ENCODE measurements around the gene PIP4K2A.

The PIP4K2A gene

DNA sequence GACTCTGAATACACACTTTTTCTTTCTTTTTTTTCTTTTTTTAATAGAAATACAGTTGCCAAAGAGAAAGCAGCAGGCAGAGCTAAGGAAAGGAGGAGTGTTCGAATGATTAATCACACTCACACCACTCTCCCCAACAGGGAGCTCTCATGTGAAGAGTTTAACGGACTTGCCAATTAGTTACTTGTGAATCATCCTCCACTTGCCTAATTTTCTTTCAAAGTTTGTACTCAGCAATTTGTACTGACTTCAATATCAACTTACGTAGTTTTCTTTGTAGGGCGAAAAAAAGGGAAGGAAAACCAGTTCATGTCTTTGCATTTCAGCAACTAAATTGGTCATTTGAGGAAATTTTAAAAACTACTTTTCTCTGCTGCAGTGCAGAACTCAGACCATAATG is 109.2 kb downstream of the PIP4K2A start:
- in situ Hi-C loops (cut with MboI; ENCODE audit: low sequenced_read_pairs): no loop called here
- DNase-seq (ENCODE audit: low spot score in 2 of 2): no peak

DNA sequence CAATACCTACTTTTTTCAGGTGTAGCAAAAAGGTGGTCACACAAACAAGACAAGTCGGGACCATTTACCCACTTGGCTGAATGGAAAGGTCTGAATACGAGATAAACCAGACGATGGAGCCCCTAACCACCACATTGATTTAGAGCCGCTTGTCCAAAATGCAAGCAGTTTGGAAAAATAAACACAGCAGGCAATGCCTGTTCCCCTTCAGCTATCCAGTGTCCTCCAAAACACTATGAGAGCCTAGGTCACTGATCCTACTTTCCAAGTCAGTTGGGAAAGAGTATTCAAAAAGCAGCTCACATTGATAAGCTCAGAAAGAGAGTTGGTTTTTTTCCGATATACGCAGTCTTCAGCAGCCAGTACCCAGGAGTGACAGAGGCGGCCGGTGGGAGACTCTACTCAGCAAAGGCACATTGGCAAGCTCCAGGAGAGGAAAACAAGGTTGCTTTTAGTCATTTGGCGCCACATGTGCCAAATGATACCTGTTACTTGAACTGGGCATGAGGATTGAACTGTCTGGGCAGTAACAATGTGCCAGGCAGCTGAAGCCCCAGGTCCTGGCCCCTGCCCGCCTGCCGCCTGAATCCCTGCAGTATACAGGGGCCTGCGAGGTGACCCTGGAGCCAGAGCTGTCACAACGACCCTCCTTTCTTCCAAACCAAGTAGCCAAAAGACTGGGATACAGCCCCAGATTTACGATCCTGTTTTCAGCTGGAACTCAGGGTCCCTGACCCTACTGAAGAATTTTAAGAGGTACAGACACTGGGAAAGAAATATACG is 109.8 kb downstream of the PIP4K2A start:
- no peak for DNase-seq (ENCODE audit: low spot score in 2 of 2)
- in situ Hi-C loops (cut with MboI; ENCODE audit: low sequenced_read_pairs): no loop called here
- Histone ChIP-seq H3K4me3 (no peak overlapping the region), H3K27me3 (ENCODE audit: low read depth) (no peaks in the 10 kb centered on the region), H3K36me3 (replicated peaks) (no peaks in the 10 kb centered on the region), H3K4me1 (no peaks in the 10 kb centered on the region), H3K9me3 (no peaks in the 10 kb centered on the region)

More for the DNA sequence above, 109.2 kb downstream of the PIP4K2A start:
- Histone ChIP-seq H3K4me1 (no peaks in the 10 kb centered on the region), H3K36me3 (replicated peaks) (no peaks in the 10 kb centered on the region), H3K27me3 (ENCODE audit: low read depth) (no peaks in the 10 kb centered on the region), H3K4me3 (no peak overlapping the region), H3K9me3 (no peaks in the 10 kb centered on the region)

- in situ Hi-C loops (cut with MboI; ENCODE audit: low sequenced_read_pairs): no loop called here
- Histone ChIP-seq H3K9me3 (no peaks in the 10 kb centered on the region), H3K4me1 (no peaks in the 10 kb centered on the region), H3K4me3 (no peak overlapping the region), H3K36me3 (replicated peaks) (no peaks in the 10 kb centered on the region), H3K27me3 (ENCODE audit: low read depth) (no peaks in the 10 kb centered on the region)
- no peak for DNase-seq (ENCODE audit: low spot score in 2 of 2)
Measured at GRCh38 chr10:22603581-22603980, 110.8 kb downstream of the PIP4K2A start.

DNA sequence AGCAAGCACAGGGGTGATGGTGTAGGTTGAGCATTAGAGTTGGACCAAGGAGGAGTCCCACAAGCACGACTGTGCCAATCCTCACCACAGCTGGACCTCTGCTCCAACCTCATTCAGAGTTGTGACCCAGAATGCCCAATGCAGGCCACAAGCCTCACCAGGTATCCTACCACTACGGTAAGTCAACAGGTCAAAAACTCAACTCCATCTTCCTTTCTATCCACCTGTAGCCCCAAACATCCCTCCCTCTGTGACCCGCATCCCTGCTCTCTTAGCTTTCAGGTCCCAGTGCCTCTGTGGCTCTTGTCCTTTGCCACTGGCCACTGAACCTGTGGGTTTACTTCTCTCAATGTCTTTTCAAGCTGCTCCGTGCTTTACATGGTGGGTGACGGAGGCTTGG is 112.8 kb downstream of the PIP4K2A start:
- H3K9me3 ChIP-seq: no peaks in the 10 kb centered on the region
- in situ Hi-C loops (cut with MboI; ENCODE audit: low sequenced_read_pairs): no loop called here
- H3K36me3 ChIP-seq (replicated peaks): no peaks in the 10 kb centered on the region
- no peak for DNase-seq (ENCODE audit: low spot score in 2 of 2)
- no peaks in the 10 kb centered on the region for H3K27me3 ChIP-seq (ENCODE audit: low read depth)
- no peaks in the 10 kb centered on the region for H3K4me1 ChIP-seq
- H3K4me3 ChIP-seq: no peak overlapping the region

DNA sequence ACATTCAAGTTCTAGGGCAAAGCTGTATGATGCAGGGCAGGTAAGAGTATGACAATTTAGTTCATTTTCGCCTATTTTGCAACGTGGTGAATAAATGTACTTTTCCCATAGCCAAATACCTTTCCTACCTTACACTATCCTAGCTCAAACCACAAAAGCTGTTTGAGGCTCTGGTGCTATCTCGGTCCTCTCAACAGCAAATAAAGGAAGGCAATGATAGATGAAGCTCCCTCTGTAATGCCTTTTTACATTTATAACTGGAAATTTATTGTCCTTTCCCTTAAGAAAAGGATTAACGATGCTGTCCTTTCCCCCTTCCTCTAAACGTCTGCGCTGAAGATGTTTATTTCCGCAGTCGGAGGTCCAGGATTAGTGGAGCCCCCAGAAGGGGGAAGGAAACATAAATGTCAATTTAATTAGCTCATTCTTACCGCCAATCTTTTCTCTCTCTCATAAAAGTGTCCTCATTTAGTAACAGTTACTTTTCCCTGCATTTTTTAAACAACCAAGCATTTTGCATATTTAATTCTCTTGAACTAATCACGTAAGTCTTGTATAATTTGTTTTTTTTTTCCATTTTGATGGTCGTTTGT is 114.6 kb downstream of the PIP4K2A start:
- Histone ChIP-seq H3K9me3 (no peaks in the 10 kb centered on the region), H3K36me3 (replicated peaks) (no peaks in the 10 kb centered on the region), H3K4me1 (no peaks in the 10 kb centered on the region), H3K4me3 (no peak overlapping the region), H3K27me3 (ENCODE audit: low read depth) (no peaks in the 10 kb centered on the region)
- in situ Hi-C loops (cut with MboI; ENCODE audit: low sequenced_read_pairs): loop anchor here (25.0 kb wide), 1 partner anchor 388 kb away; no protein-coding TSS in a partner anchor
- no peak for DNase-seq (ENCODE audit: low spot score in 2 of 2)

GRCh38 chr10:22599048-22599561 is 115.3 kb downstream of the PIP4K2A start:
- Histone ChIP-seq H3K9me3 (no peaks in the 10 kb centered on the region), H3K4me1 (no peaks in the 10 kb centered on the region), H3K4me3 (no peak overlapping the region), H3K36me3 (replicated peaks) (no peaks in the 10 kb centered on the region), H3K27me3 (ENCODE audit: low read depth) (no peaks in the 10 kb centered on the region)
- no peak for DNase-seq (ENCODE audit: low spot score in 2 of 2)
- in situ Hi-C loops (cut with MboI; ENCODE audit: low sequenced_read_pairs): loop anchor here (25.0 kb wide), 1 partner anchor 388 kb away; no protein-coding TSS in a partner anchor

- H3K9me3 ChIP-seq: no peaks in the 10 kb centered on the region
- DNase-seq (ENCODE audit: low spot score in 2 of 2): no peak
Measured at GRCh38 chr10:22598478-22598877, 115.9 kb downstream of the PIP4K2A start.

GRCh38 chr10:22597138-22597537 is 117.2 kb downstream of the PIP4K2A start:
- DNase-seq (ENCODE audit: low spot score in 2 of 2): no peak
- no peaks in the 10 kb centered on the region for H3K27me3 ChIP-seq (ENCODE audit: low read depth)
- no peaks in the 10 kb centered on the region for H3K9me3 ChIP-seq
- no peak overlapping the region for H3K4me3 ChIP-seq
- in situ Hi-C loops (cut with MboI; ENCODE audit: low sequenced_read_pairs): loop anchor here (25.0 kb wide), 1 partner anchor 390 kb away; no protein-coding TSS in a partner anchor
- no peaks in the 10 kb centered on the region for H3K4me1 ChIP-seq
- H3K36me3 ChIP-seq (replicated peaks): 0 out of 2 replicates have a peak, but pooled peaks cover 2% of the 10 kb centered on the region

More at GRCh38 chr10:22598478-22598877, 115.9 kb downstream of the PIP4K2A start:
- Histone ChIP-seq H3K27me3 (ENCODE audit: low read depth) (no peaks in the 10 kb centered on the region), H3K4me1 (no peaks in the 10 kb centered on the region), H3K36me3 (replicated peaks) (0 out of 2 replicates have a peak, but pooled peaks cover 2% of the 10 kb centered on the region), H3K4me3 (no peak overlapping the region)
- in situ Hi-C loops (cut with MboI; ENCODE audit: low sequenced_read_pairs): loop anchor here (25.0 kb wide), 1 partner anchor 389 kb away; no protein-coding TSS in a partner anchor

- peaks cover 2% of the 10 kb centered on the region; the same call in 1 of the 2 replicates for H3K36me3 ChIP-seq (replicated peaks)
- DNase-seq (ENCODE audit: low spot score in 2 of 2): no peak
Measured at GRCh38 chr10:22593636-22594198, 120.7 kb downstream of the PIP4K2A start.

DNA sequence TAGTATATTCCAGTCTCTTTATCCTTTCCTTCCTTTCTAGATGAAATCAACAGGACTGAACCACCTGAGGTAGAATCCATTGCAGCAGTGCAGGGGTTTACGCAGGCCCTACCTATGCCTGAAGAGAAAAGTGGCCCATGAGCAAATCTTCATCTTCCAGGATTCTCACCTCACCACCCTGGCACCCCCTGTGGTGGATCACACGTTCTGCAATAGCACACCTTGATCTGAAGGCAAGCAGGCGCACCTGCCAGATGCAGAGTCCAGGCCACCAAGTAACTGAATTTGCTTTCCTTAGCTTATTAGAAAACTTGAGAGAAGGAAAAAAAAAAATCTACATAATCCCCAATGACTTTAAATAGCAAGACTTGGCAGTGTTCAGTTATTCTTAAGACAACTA is 121.4 kb downstream of the PIP4K2A start:
- Histone ChIP-seq H3K9me3 (no peaks in the 10 kb centered on the region), H3K4me3 (no peak overlapping the region), H3K4me1 (no peaks in the 10 kb centered on the region), H3K27me3 (ENCODE audit: low read depth) (no peaks in the 10 kb centered on the region), H3K36me3 (replicated peaks) (peaks cover 2% of the 10 kb centered on the region; the same call in 1 of the 2 replicates)
- DNase-seq (ENCODE audit: low spot score in 2 of 2): no peak
- in situ Hi-C loops (cut with MboI; ENCODE audit: low sequenced_read_pairs): loop anchor here (25.0 kb wide), 1 partner anchor 394 kb away; no protein-coding TSS in a partner anchor

More at GRCh38 chr10:22593636-22594198, 120.7 kb downstream of the PIP4K2A start:
- Histone ChIP-seq H3K4me1 (no peaks in the 10 kb centered on the region), H3K4me3 (no peak overlapping the region), H3K27me3 (ENCODE audit: low read depth) (no peaks in the 10 kb centered on the region), H3K9me3 (no peaks in the 10 kb centered on the region)
- in situ Hi-C loops (cut with MboI; ENCODE audit: low sequenced_read_pairs): loop anchor here (25.0 kb wide), 1 partner anchor 394 kb away; no protein-coding TSS in a partner anchor

DNA sequence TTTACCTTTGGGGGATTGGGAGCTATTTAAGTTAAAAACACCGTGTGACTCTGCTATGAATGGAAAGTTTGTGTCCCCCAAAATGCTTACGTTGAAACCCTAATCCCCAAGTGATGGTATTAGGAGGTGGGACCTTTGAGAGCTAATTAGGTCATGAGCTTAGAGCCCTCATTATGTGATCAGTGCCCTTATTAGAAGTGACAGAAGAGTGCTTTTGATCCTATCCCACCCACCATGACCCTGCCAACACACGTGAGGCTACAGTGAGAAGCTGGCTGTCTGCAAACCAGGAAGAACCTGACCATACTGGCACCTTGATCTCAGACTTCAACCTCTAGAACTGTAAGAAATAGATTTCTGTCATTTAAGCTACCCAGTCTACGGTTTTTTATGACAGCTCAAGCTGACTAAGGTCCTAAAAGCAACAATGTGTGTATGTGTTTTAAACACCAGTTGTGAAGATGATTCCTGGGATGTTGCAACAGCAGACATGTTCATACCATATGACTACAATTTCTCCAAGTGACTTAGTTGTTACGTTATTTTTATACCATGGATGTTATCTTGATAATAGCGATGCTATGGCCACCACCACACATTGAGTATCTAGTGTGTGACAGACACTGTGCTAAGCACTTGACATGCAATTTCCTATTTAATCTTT is 124.4 kb downstream of the PIP4K2A start:
- no peak for DNase-seq (ENCODE audit: low spot score in 2 of 2)
- Histone ChIP-seq H3K4me3 (no peak overlapping the region), H3K27me3 (ENCODE audit: low read depth) (no peaks in the 10 kb centered on the region), H3K36me3 (replicated peaks) (peaks cover 2% of the 10 kb centered on the region; the same call in 1 of the 2 replicates), H3K4me1 (no peaks in the 10 kb centered on the region), H3K9me3 (no peaks in the 10 kb centered on the region)
- in situ Hi-C loops (cut with MboI; ENCODE audit: low sequenced_read_pairs): loop anchor here (25.0 kb wide), 1 partner anchor 397 kb away; no protein-coding TSS in a partner anchor

DNA sequence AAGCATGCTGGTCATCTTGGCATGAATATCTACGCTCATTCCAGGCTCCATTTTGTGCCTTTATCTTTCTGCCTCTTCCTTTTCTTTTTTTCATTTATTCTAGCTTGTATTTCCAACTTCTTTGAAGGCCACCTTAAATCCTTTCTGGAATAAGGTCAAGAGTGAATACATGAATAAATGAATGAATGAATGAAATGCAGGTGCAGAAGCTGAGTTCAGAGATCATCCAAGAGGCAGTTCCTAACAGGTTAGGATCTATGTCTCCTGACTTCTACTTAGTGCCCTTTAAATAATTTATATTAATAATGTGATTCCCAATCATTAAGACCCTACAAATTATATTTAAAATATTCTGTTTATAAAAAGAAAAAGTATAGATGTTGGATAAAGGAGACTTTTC is 125.9 kb downstream of the PIP4K2A start:
- no peaks in the 10 kb centered on the region for H3K4me1 ChIP-seq
- H3K27me3 ChIP-seq (ENCODE audit: low read depth): no peaks in the 10 kb centered on the region
- in situ Hi-C loops (cut with MboI; ENCODE audit: low sequenced_read_pairs): loop anchor here (25.0 kb wide), 1 partner anchor 399 kb away; no protein-coding TSS in a partner anchor
- no peak for DNase-seq (ENCODE audit: low spot score in 2 of 2)
- H3K4me3 ChIP-seq: no peak overlapping the region
- H3K36me3 ChIP-seq (replicated peaks): no peaks in the 10 kb centered on the region; the same call in 1 of the 2 replicates
- no peaks in the 10 kb centered on the region for H3K9me3 ChIP-seq

GRCh38 chr10:22583683-22584082 is 130.7 kb downstream of the PIP4K2A start:
- Histone ChIP-seq H3K9me3 (no peaks in the 10 kb centered on the region), H3K4me1 (peaks cover 4% of the 10 kb centered on the region), H3K27me3 (ENCODE audit: low read depth) (no peaks in the 10 kb centered on the region), H3K36me3 (replicated peaks) (no peaks in the 10 kb centered on the region; the same call in 1 of the 2 replicates), H3K4me3 (no peak overlapping the region)
- in situ Hi-C loops (cut with MboI; ENCODE audit: low sequenced_read_pairs): loop anchor here (25.0 kb wide), 1 partner anchor 404 kb away; no protein-coding TSS in a partner anchor
- DNase-seq (ENCODE audit: low spot score in 2 of 2): no peak

All from HAP-1 (cell line).